AG10803 (cell line): Measurements from ENCODE around the gene MAGEB6B.
"Not testable (repeated sequence)": the region's sequence is repeated elsewhere in the genome, so short reads cannot be mapped to it uniquely, and the experiment has no call there.

Experiments used
- DNase-seq: peaks from one replicate; pipeline ENCODE4 v3.0.0; 2010; ENCODE audit warnings: low read depth
- H3K4me3 ChIP-seq: 2 replicates; pipeline ENCODE4 v1.5.1; 2011; ENCODE audit warnings: mild to moderate bottlenecking, low read length, control low read depth
- CTCF ChIP-seq: conservative IDR thresholded peaks from 2 replicates; pipeline ENCODE4 v1.5.1; 2011; ENCODE audit warnings: mild to moderate bottlenecking, low read length, control low read depth, inconsistent platforms

MAGEB6B gene

GRCh38 chrX:26160301-26160700, at the start of gene MAGEB6B:
TSS of gene MAGEB6B (plus strand) at chrX:26160601. CDS start at chrX:26160601, 0 bp downstream.
- no peak for DNase-seq
- no peak within 1 kb of the TSS for H3K4me3 ChIP-seq
- TF ChIP-seq CTCF, result no peak

GRCh38 chrX:26138274-26138673, 22.1 kb upstream of the MAGEB6B start, which contains the start of gene MAGEB18:
TSS of gene MAGEB18 (plus strand) at chrX:26138343. CDS start at chrX:26138986, 643 bp downstream.
- no peak within 1 kb of the TSS for H3K4me3 ChIP-seq
- TF ChIP-seq CTCF, result no peak
- no peak for DNase-seq

GRCh38 chrX:26146024-26146423, 14.4 kb upstream of the MAGEB6B start:
- DNase-seq, result no peak
- no peak overlapping the region for H3K4me3 ChIP-seq

GRCh38 chrX:26192204-26192603, 31.8 kb downstream of the MAGEB6B start, which contains the start of gene MAGEB6:
TSS of gene MAGEB6 (plus strand) at chrX:26192440. CDS start at chrX:26193847, 1,407 bp downstream.
- TF ChIP-seq CTCF, result no peak
- no peak within 1 kb of the TSS for H3K4me3 ChIP-seq
- no peak for DNase-seq

More at GRCh38 chrX:26146024-26146423, 14.4 kb upstream of the MAGEB6B start:
- no peak for TF ChIP-seq CTCF

DNA sequence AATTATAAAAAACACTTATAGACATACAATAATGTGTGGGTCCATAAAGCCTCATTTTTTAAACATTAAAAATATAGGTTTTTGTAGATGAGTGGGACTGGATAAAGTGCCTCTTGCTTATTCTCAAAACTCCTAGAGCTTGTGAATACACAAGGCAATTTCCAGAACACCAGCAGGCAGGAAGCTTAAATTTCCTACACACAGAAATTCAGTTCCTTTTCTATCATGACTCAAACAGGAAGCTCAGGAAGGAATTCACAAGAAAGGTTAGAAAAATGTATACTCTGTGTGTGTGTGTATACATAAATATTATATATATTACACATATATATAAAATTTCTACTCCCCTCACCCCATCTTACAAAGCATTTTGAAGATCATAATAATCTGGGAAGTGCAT, 43.2 kb downstream of the MAGEB6B start:
- no peak overlapping the region for H3K4me3 ChIP-seq
- TF ChIP-seq CTCF, result no peak
- no peak for DNase-seq

DNA sequence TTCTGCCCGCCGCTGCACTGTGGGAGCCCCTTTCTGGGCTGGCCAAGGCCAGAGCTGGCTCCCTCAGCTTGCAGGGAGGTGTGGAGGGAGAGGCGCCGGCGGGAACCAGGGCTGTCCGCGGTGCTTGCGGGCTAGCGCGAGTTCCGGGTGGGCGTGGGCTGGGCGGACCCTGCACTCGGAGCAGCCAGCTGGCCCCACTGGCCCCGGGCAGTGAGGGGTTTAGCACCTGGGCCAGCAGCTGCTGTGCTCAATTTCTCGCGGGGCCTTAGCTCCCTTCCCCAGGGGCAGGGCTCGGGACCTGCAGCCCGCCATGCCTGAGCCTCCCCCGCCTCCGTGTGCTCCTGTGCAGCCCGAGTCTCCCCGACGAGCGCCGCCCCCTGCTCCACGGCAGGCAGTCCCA, 44.3 kb downstream of the MAGEB6B start:
- not testable (repeated sequence) for H3K4me3 ChIP-seq, DNase-seq

DNA sequence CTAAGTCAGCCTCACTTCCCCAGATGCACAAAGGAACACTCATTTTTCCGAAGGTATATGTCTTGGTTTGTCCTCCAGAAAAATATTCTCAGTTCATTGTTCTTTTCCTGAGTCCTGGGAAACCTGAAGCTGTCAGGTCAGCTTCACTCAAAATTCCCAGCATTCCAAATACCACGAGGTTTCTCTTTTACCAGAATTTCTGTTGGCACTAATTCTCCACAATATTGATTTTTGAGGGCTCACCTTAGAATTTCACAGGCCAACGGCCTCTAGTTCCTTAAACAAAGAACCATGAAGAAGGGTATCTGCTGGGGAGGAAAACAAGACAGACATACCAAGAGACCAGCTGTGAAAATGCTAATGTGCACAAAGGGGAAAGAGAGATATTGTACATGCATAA, 47.6 kb downstream of the MAGEB6B start:
- no peak for TF ChIP-seq CTCF
- no peak overlapping the region for H3K4me3 ChIP-seq
- DNase-seq, result no peak
